ENCODE data around the gene PDLIM4. TPM values are rescaled to one million over a fixed set of nuclear protein-coding genes. Genes with fewer than 3 reads are reported as not detected.

PDLIM4 gene, protein sequence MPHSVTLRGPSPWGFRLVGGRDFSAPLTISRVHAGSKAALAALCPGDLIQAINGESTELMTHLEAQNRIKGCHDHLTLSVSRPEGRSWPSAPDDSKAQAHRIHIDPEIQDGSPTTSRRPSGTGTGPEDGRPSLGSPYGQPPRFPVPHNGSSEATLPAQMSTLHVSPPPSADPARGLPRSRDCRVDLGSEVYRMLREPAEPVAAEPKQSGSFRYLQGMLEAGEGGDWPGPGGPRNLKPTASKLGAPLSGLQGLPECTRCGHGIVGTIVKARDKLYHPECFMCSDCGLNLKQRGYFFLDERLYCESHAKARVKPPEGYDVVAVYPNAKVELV
- total RNA-seq = 55.1 to 97.8 TPM (median 59.2 TPM) in 3 replicates
- long read RNA-seq, transcript PDLIM4-201 (7 exons, 2,282 nt) = major isoform, 104 of 111 reads
- long read RNA-seq, partial matches to known transcripts = 0 of 111 reads
- long read RNA-seq, other reads (novel, unspliced or antisense) = 6 of 111 reads

DNA sequence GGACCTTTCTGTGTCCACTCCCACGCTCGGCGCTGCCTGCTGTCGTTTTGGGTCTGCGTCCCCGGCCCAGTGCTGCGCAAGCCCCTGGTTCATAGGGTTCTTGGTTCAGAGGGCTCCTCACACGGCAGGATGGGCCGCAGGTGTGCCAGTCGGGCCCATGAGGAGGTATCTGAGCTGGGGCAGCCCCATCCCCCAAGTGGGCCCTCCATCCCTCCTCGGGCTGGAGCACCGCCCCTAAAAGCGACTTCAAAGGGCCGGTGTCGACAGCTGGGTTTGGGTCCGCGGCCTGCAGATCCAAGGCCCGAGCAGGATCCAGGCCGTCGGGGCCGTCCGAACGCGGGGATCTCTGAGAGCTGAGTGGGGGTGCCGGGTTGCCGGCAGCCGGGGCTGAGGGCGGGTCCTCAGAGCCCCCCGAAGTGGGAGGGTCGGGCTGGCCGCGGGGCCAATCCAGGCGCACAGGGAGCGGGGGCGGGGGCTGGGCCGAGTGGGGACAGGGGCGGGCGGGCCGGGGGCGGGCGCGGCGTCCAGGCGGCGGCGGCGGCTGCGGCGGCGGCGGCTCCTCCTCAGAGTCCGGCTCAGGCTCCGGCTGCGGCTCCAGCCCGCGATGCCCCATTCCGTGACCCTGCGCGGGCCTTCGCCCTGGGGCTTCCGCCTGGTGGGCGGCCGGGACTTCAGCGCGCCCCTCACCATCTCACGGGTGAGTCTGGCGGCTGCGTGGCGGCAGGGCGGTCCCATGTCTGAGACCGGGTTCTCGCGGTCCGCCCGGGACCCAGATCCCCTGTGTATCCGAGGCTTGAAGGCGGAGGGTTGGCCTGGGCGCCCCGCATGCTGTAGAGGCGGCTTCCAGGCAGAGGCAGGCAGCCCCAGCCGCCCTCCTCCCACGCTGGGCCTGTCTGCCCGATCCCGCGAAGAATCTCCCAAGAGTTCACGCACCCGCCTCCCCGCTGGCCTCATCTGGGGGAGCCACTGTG lies at the start of gene PDLIM4:
TSS of gene PDLIM4 (plus strand) at position 566 of the 971 bp plus-strand sequence. CDS start at position 605, 39 bp downstream.
- peak within 1 kb of the TSS; percentile 81 for H3K4me3 Mint-ChIP-seq (ENCODE audit: unreplicated experiment)

DNA sequence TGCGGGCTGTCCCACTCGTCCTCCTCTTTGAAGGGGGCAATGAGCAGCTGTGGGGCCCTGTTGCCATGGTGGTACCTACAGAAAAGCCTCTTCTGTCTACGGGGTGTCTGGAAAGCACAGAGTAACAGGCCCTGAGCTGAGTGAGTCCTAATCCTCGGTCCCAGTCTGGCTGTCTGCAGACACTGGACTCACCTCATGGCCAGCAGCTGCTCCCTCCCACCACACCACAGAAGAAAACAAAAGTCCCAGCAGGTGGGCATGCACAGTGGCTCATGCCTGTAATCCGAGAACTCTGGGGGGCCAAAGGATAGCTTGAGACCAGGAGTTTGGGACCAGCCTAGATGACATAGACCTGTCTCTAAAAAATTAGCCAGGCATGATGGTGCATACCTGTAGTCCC lies 49.7 kb upstream of the PDLIM4 start:
- H3K9me3 Mint-ChIP-seq (ENCODE audit: low read depth) = no peaks in the 10 kb centered on the region
- H3K27ac Mint-ChIP-seq (ENCODE audit: unreplicated experiment) = peak overlapping the region; percentile 45
- TF ChIP-seq, protein P1, sequence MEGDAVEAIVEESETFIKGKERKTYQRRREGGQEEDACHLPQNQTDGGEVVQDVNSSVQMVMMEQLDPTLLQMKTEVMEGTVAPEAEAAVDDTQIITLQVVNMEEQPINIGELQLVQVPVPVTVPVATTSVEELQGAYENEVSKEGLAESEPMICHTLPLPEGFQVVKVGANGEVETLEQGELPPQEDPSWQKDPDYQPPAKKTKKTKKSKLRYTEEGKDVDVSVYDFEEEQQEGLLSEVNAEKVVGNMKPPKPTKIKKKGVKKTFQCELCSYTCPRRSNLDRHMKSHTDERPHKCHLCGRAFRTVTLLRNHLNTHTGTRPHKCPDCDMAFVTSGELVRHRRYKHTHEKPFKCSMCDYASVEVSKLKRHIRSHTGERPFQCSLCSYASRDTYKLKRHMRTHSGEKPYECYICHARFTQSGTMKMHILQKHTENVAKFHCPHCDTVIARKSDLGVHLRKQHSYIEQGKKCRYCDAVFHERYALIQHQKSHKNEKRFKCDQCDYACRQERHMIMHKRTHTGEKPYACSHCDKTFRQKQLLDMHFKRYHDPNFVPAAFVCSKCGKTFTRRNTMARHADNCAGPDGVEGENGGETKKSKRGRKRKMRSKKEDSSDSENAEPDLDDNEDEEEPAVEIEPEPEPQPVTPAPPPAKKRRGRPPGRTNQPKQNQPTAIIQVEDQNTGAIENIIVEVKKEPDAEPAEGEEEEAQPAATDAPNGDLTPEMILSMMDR (IDR thresholded peaks at IDR 0.05) = no peak
- H3K27me3 Mint-ChIP-seq (ENCODE audit: low read depth) = no peaks in the 10 kb centered on the region
- no peak for DNase-seq (ENCODE audit: low spot score)
- peaks cover 49% of the 10 kb centered on the region for H3K36me3 Mint-ChIP-seq (ENCODE audit: low read depth)
- H3K4me1 Mint-ChIP-seq (ENCODE audit: low read depth) = peaks cover 52% of the 10 kb centered on the region
- no peak overlapping the region for H3K4me3 Mint-ChIP-seq (ENCODE audit: unreplicated experiment)

More for the DNA sequence above, at the start of gene PDLIM4:
- peak within 1 kb of the TSS; percentile 91 for H3K27ac Mint-ChIP-seq (ENCODE audit: unreplicated experiment)
- peak; percentile 87 for DNase-seq (ENCODE audit: low spot score)
- peaks cover 8% of the 10 kb centered on the region for H3K36me3 Mint-ChIP-seq (ENCODE audit: low read depth)
- H3K27me3 Mint-ChIP-seq (ENCODE audit: low read depth) = no peaks in the 10 kb centered on the region
- no peaks in the 10 kb centered on the region for H3K9me3 Mint-ChIP-seq (ENCODE audit: low read depth)
- TF ChIP-seq, protein P1 (IDR thresholded peaks at IDR 0.05) = no peak
- peaks cover 59% of the 10 kb centered on the region for H3K4me1 Mint-ChIP-seq (ENCODE audit: low read depth)

DNA sequence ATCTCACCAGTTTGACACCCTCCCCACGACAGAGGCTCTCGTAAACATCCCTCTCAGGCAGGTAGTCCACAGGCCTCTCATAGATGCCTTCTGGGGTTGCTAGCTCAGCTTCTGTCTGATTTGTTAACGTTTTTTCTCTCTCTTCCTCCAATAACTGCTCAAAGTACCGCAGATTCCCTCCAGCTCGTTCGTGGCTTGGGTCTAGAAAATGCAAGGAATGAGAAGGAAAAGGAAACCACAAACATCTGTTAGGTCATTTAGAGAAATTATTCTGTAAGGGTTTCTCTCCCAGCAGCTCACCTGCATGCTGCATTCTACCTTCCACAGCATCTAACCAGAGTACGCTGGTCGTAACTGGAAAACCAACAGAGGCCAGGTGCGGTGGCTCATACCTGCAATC lies 48.4 kb upstream of the PDLIM4 start:
- no peak for DNase-seq (ENCODE audit: low spot score)
- H3K36me3 Mint-ChIP-seq (ENCODE audit: low read depth) = peaks cover 38% of the 10 kb centered on the region
- peaks cover 48% of the 10 kb centered on the region for H3K4me1 Mint-ChIP-seq (ENCODE audit: low read depth)
- H3K9me3 Mint-ChIP-seq (ENCODE audit: low read depth) = no peaks in the 10 kb centered on the region
- no peaks in the 10 kb centered on the region for H3K27me3 Mint-ChIP-seq (ENCODE audit: low read depth)
- H3K27ac Mint-ChIP-seq (ENCODE audit: unreplicated experiment) = peak overlapping the region; percentile 46
- no peak overlapping the region for H3K4me3 Mint-ChIP-seq (ENCODE audit: unreplicated experiment)
- TF ChIP-seq, protein P1 (IDR thresholded peaks at IDR 0.05) = no peak

DNA sequence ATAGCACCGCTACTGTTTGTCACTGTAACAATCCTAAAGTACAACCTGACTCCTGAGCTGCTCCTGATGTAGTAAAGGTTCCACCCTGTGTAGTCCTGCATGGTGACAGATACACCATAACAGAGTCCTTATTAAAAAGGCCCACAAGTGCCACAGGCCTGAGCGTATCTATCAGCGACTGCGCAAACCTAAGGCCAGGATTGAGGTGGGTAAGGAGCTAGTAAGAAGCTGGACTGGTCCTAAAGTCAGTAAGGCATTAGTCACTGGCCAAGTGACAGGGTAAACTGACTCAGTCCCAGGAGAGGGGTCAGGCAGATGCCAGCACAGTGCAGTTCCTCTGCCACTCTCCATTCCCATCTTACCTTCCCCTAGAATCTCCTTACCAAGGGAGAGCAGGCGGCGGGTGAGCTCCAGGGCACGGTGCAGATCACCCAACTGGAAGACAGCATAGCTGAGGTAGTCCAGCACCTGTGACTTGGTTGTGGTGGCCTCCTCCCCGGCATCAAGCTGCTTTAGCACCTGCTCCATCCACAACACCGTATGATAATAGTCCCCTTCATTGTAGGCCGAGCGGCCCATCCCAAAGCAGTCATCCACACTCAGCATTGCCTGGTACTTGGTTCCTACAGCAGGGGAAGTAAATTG lies 47.5 kb upstream of the PDLIM4 start:
- Mint-ChIP-seq H3K36me3 (ENCODE audit: low read depth) (peaks cover 33% of the 10 kb centered on the region), H3K27me3 (ENCODE audit: low read depth) (no peaks in the 10 kb centered on the region), H3K4me1 (ENCODE audit: low read depth) (peaks cover 50% of the 10 kb centered on the region), H3K9me3 (ENCODE audit: low read depth) (no peaks in the 10 kb centered on the region), H3K27ac (ENCODE audit: unreplicated experiment) (no peak overlapping the region), H3K4me3 (ENCODE audit: unreplicated experiment) (no peak overlapping the region)
- TF ChIP-seq, protein P1 (IDR thresholded peaks at IDR 0.05) = no peak
- no peak for DNase-seq (ENCODE audit: low spot score)

Measured in chondrocyte (in vitro differentiated cells).